ENCODE results near the gene FAM193B. TPM values are rescaled to one million over a fixed set of nuclear protein-coding genes. Genes with fewer than 3 reads are reported as not detected.

FAM193B gene
- total RNA-seq, 1 donor from 2014 or later = 227 TPM

GRCh38 chr5:177495243-177496060, 58.9 kb downstream of the FAM193B start:
- TF ChIP-seq, protein P1, sequence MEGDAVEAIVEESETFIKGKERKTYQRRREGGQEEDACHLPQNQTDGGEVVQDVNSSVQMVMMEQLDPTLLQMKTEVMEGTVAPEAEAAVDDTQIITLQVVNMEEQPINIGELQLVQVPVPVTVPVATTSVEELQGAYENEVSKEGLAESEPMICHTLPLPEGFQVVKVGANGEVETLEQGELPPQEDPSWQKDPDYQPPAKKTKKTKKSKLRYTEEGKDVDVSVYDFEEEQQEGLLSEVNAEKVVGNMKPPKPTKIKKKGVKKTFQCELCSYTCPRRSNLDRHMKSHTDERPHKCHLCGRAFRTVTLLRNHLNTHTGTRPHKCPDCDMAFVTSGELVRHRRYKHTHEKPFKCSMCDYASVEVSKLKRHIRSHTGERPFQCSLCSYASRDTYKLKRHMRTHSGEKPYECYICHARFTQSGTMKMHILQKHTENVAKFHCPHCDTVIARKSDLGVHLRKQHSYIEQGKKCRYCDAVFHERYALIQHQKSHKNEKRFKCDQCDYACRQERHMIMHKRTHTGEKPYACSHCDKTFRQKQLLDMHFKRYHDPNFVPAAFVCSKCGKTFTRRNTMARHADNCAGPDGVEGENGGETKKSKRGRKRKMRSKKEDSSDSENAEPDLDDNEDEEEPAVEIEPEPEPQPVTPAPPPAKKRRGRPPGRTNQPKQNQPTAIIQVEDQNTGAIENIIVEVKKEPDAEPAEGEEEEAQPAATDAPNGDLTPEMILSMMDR (IDR thresholded peaks at IDR 0.05; ENCODE audit: partially characterized antibody, unreplicated experiment) = no peak
- no peaks in the 10 kb centered on the region for H3K36me3 Mint-ChIP-seq (ENCODE audit: unreplicated experiment)
- H3K27ac Mint-ChIP-seq (ENCODE audit: unreplicated experiment) = peak overlapping the region; percentile 92
- peak overlapping the region; percentile 85 for H3K4me3 Mint-ChIP-seq (ENCODE audit: unreplicated experiment)
- DNase-seq = peak; percentile 60
- peaks cover 24% of the 10 kb centered on the region for H3K4me1 Mint-ChIP-seq (ENCODE audit: low read depth, unreplicated experiment)
- peaks cover 16% of the 10 kb centered on the region for H3K27me3 Mint-ChIP-seq (ENCODE audit: unreplicated experiment)
- H3K9me3 Mint-ChIP-seq (ENCODE audit: unreplicated experiment) = peaks cover 10% of the 10 kb centered on the region

DNA sequence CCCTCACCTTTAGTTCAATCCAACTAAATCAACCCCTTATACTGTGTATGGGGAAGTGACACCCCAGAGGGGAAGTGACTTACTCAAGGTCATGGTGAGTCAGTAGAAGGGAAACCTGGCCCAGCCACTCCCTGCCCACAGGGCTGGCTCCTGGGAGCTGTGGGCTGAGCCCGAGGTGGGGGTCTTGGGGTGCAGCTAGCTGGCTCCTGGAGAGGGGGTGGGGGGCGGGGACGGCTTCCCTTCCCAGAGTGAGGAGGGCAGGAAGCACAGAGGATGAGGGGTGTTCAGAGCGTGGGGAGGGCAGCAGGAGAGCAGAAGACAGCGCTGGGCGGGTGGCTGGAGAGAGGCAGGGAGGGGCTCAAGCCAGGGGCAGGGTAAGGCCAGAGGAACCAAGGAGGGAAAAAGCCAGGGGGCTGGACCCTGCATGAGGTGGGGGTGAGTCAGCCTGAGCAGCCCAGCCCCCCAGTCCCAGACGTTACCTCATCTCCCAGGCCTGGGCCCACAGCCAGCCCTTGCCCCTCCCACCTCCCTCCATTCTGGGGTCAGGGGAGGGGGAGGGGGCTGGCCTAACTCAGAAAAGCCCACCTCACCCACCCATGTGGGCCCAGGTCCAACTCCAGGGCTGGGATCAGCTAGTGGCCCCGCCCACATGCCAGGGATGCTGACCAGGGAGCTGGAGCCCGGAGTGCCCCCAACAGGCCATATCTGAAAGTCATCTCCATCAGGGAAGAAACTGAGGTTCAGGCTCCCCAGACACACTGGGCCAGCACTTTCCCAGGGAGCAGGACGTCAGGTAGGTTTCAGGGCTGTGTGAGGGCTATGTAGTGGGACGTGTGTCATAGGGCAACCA, 59.8 kb downstream of the FAM193B start:
- Mint-ChIP-seq H3K4me1 (ENCODE audit: low read depth, unreplicated experiment) (peaks cover 23% of the 10 kb centered on the region), H3K9me3 (ENCODE audit: unreplicated experiment) (peaks cover 11% of the 10 kb centered on the region), H3K27ac (ENCODE audit: unreplicated experiment) (no peak overlapping the region), H3K27me3 (ENCODE audit: unreplicated experiment) (peaks cover 14% of the 10 kb centered on the region), H3K36me3 (ENCODE audit: unreplicated experiment) (no peaks in the 10 kb centered on the region), H3K4me3 (ENCODE audit: unreplicated experiment) (peak overlapping the region; percentile 56)
- DNase-seq = no peak
- TF ChIP-seq, protein P1 (IDR thresholded peaks at IDR 0.05; ENCODE audit: partially characterized antibody, unreplicated experiment) = no peak

GRCh38 chr5:177493795-177494345, 60.5 kb downstream of the FAM193B start:
- DNase-seq = no peak
- no peak overlapping the region for H3K27ac Mint-ChIP-seq (ENCODE audit: unreplicated experiment)
- peaks cover 20% of the 10 kb centered on the region for H3K4me1 Mint-ChIP-seq (ENCODE audit: low read depth, unreplicated experiment)
- TF ChIP-seq, protein P1 (IDR thresholded peaks at IDR 0.05; ENCODE audit: partially characterized antibody, unreplicated experiment) = no peak
- H3K27me3 Mint-ChIP-seq (ENCODE audit: unreplicated experiment) = peaks cover 10% of the 10 kb centered on the region
- no peaks in the 10 kb centered on the region for H3K36me3 Mint-ChIP-seq (ENCODE audit: unreplicated experiment)
- H3K4me3 Mint-ChIP-seq (ENCODE audit: unreplicated experiment) = peak overlapping the region; percentile 56
- H3K9me3 Mint-ChIP-seq (ENCODE audit: unreplicated experiment) = peaks cover 9% of the 10 kb centered on the region

GRCh38 chr5:177492841-177493240, 61.5 kb downstream of the FAM193B start:
- H3K36me3 Mint-ChIP-seq (ENCODE audit: unreplicated experiment) = no peaks in the 10 kb centered on the region
- peaks cover 7% of the 10 kb centered on the region for H3K27me3 Mint-ChIP-seq (ENCODE audit: unreplicated experiment)
- peak overlapping the region; percentile 45 for H3K27ac Mint-ChIP-seq (ENCODE audit: unreplicated experiment)
- peaks cover 15% of the 10 kb centered on the region for H3K4me1 Mint-ChIP-seq (ENCODE audit: low read depth, unreplicated experiment)
- peaks cover 8% of the 10 kb centered on the region for H3K9me3 Mint-ChIP-seq (ENCODE audit: unreplicated experiment)
- no peak for DNase-seq
- peak overlapping the region; percentile 10 for H3K4me3 Mint-ChIP-seq (ENCODE audit: unreplicated experiment)
- TF ChIP-seq, protein P1 (IDR thresholded peaks at IDR 0.05; ENCODE audit: partially characterized antibody, unreplicated experiment) = no peak
